Melanocyte of skin (primary cell): Measurements from ENCODE around the gene TBCA. TPM values are rescaled to one million over a fixed set of nuclear protein-coding genes. Genes with fewer than 3 reads are reported as not detected.

ENCODE experiments used
- total RNA-seq, 2 donors: library from RNA; depleted of rRNA; stranded (reverse); fragments of >200 nt; gene quantifications; 2 replicates each; pipeline ENCODE4 v1.2.3, GENCODE V29; 2012

The TBCA gene, protein sequence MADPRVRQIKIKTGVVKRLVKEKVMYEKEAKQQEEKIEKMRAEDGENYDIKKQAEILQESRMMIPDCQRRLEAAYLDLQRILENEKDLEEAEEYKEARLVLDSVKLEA
- 100 to 1,000 TPM in 1 of 2 donors, 10 to 100 TPM in 1; 86.7 to 114 TPM for total RNA-seq

DNA sequence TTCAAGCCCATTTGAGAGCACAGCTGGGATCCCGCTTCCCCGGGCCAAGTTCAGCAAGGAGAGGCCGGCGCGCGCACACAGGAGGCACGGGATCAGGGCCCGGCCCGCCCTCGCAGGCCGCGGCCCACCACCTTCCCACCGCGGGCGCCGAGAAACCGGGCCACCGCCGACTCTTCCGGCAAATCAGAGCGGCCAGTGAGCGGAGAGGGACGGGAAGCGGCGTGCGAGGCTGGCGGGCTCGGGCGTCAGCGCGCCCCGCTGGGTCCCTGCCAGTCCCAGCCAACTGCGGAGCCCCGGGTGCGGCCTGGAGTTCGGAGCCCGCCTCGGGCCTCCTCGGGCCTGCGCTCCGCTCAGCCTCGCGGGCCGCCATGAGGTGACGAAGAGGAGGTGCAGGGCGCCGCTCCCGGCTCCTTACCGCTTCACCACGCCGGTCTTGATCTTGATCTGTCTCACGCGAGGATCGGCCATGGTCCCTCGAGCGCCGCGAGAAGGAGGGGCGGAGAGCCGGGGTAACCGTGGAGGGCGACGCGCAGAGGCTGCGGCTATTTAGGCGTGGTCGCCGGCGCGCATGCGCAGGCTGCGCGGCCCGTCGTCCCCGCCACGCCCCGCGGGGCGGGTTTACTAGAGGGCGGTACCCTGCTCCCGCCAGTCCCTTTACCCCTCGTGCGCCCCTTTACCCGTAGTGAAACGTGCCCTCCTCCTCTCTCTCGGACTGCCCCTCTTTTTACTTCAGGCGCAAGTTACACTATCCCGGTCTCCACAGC, at the start of gene TBCA:
TSS of gene TBCA (minus strand) at position 550 of the 764 bp plus-strand sequence. CDS start at position 468, 82 bp downstream.

Other genes with a start within 250 kb of the TBCA start
- not detected for gene OTP, start 137.6 kb downstream of the TBCA start, total RNA-seq